Bone marrow (tissue), 2 donors: ENCODE data around the gene MPLKIP.
"Not testable (repeated sequence)": the region's sequence is repeated elsewhere in the genome, so short reads cannot be mapped to it uniquely, and the experiment has no call there.

Experiments used
- DNase-seq, 2 donors: peaks; one replicate each; lab custom pipeline; 2025; lab: John Stamatoyannopoulos, UW

Gene MPLKIP

GRCh38 chr7:40134428-40135316 is at the start of gene MPLKIP, which contains the start of gene SUGCT:
Gene MPLKIP, minus strand, starts transcription at chr7:40134622. Its CDS starts 55 bp downstream, at chr7:40134567.
Gene SUGCT, plus strand, starts transcription at chr7:40135005.
- peak; percentile 79 to 82 for DNase-seq

- no peak for DNase-seq
These were observed 48.0 kb upstream of the MPLKIP start for GRCh38 chr7:40182452-40182851.

- DNase-seq, result no peak
These were observed 42.6 kb upstream of the MPLKIP start for GRCh38 chr7:40177071-40177470.

GRCh38 chr7:40175725-40176510 is 41.5 kb upstream of the MPLKIP start:
- no peak for DNase-seq

- DNase-seq, result not testable (repeated sequence)
These were observed 40.8 kb upstream of the MPLKIP start for GRCh38 chr7:40175256-40175655.

- not testable (repeated sequence) for DNase-seq
These were observed 38.7 kb upstream of the MPLKIP start for GRCh38 chr7:40173121-40173520.

GRCh38 chr7:40168266-40168665 is 33.8 kb upstream of the MPLKIP start:
- DNase-seq, result not testable (repeated sequence)

GRCh38 chr7:40167291-40167690 is 32.9 kb upstream of the MPLKIP start:
- DNase-seq, result no peak

- DNase-seq, result no peak
These were observed 30.8 kb upstream of the MPLKIP start for GRCh38 chr7:40165216-40165615.

GRCh38 chr7:40162516-40162915 is 28.1 kb upstream of the MPLKIP start:
- DNase-seq, result no peak

GRCh38 chr7:40156988-40157387 is 22.6 kb upstream of the MPLKIP start:
- no peak for DNase-seq

- no peak for DNase-seq
These were observed 17.1 kb upstream of the MPLKIP start for GRCh38 chr7:40151504-40151903.

- DNase-seq, result no peak
These were observed 14.2 kb upstream of the MPLKIP start for GRCh38 chr7:40148671-40149070.

GRCh38 chr7:40148247-40148580 is 13.8 kb upstream of the MPLKIP start:
- not testable (repeated sequence) for DNase-seq

- DNase-seq, result no peak
These were observed 13.2 kb upstream of the MPLKIP start for GRCh38 chr7:40147371-40148246.

- not testable (repeated sequence) for DNase-seq
These were observed 11.2 kb upstream of the MPLKIP start for GRCh38 chr7:40145596-40146130.

- DNase-seq, result not testable (repeated sequence)
These were observed 7.5 kb upstream of the MPLKIP start for GRCh38 chr7:40141916-40142315.

GRCh38 chr7:40139891-40140290 is 5.5 kb upstream of the MPLKIP start:
- not testable (repeated sequence) for DNase-seq

- DNase-seq, result no peak
These were observed 4.6 kb upstream of the MPLKIP start for GRCh38 chr7:40138973-40139372.

GRCh38 chr7:40137563-40137962 is 3.1 kb upstream of the MPLKIP start:
- DNase-seq, result no peak

- DNase-seq, result no peak
These were observed 842 bp upstream of the MPLKIP start for GRCh38 chr7:40135317-40135610.
